HepG2 (cell line): ENCODE measurements around the gene SPATA25. TPM values are rescaled to one million over a fixed set of nuclear protein-coding genes. Genes with fewer than 3 reads are reported as not detected.

Experiments used
- GATAD2A ChIP-seq: IDR thresholded peaks from 2 replicates; pipeline ENCODE4 v1.6.1; 2016
- MBD4 ChIP-seq: IDR thresholded peaks from 2 replicates; pipeline ENCODE4 v1.6.1; 2012; ENCODE audit warnings: low read length, inconsistent platforms, borderline replicate concordance
- NCOA2 ChIP-seq: sonication (generic); formaldehyde crosslinking; IDR thresholded peaks from 2 replicates; pipeline ENCODE4 v1.8.0; 2022; ENCODE audit warnings: inconsistent platforms
- PAWR ChIP-seq: sonication (generic); formaldehyde crosslinking; IDR thresholded peaks from 2 replicates; pipeline ENCODE4 v1.4.0; 2020; ENCODE audit warnings: missing genetic modification reagents, mild to moderate bottlenecking, borderline replicate concordance
- TEAD2 ChIP-seq: sonication (generic); formaldehyde crosslinking; IDR thresholded peaks from 2 replicates; pipeline ENCODE4 v1.9.0; 2021; ENCODE audit warnings: missing genetic modification reagents
- ZNF3 ChIP-seq: IDR thresholded peaks from 2 replicates; pipeline ENCODE4 v1.7.0; 2017; ENCODE audit warnings: inconsistent platforms
- ZNF451 ChIP-seq: sonication (generic); formaldehyde crosslinking; IDR thresholded peaks from 2 replicates; pipeline ENCODE4 v1.5.0; 2020; ENCODE audit warnings: mild to moderate bottlenecking, missing genetic modification reagents
- ZNF7 ChIP-seq: IDR thresholded peaks from 2 replicates; pipeline ENCODE4 v1.6.1; 2016; ENCODE audit warnings: missing biosample characterization, missing genetic modification reagents
- ZNF766 ChIP-seq: sonication (generic); formaldehyde crosslinking; IDR thresholded peaks from 2 replicates; pipeline ENCODE4 v1.5.0; 2020; ENCODE audit warnings: missing genetic modification reagents, borderline replicate concordance
- polyA plus RNA-seq, 8 experiments: library from polyadenylated mRNA; depleted of rRNA in 3 of 8; stranded (reverse) in 7 of 8; unstranded in 1 of 8; fragments of >200 nt; fragmentation: Illumina TruSeq in 4 of 8; extraction: Trizol in 4 of 8; gene quantifications; 2 replicates each; pipeline versions ENCODE4 v1.2.1 to v1.2.3, GENCODE V29; 2011 to 2016; ENCODE audit warnings: low read depth in 4 of 8, missing spikeins in 1 of 8, mixed read lengths in 1 of 8; ENCODE audit not compliant: insufficient read depth in 1 of 8
- total RNA-seq, 5 experiments: library from RNA; depleted of rRNA; stranded (reverse); fragments of >200 nt; fragmentation: Illumina TruSeq; extraction: Trizol; gene quantifications; 2 replicates each; pipeline ENCODE4 v1.2.3, GENCODE V29; 2016; ENCODE audit warnings: low read depth in 1 of 5
- TF ChIP-seq, protein P1 (sequence below): sonication (generic); formaldehyde crosslinking; IDR thresholded peaks from 2 replicates; pipeline ENCODE4 v1.9.0; 2021; ENCODE audit warnings: mild to moderate bottlenecking, missing genetic modification reagents
- TF ChIP-seq, protein P2 (sequence below): sonication (generic); formaldehyde crosslinking; IDR thresholded peaks from 2 replicates; pipeline ENCODE4 v1.5.1; 2020; ENCODE audit warnings: mild to moderate bottlenecking, missing genetic modification reagents, borderline replicate concordance
- TF ChIP-seq, protein P3 (sequence below): sonication (generic); formaldehyde crosslinking; IDR thresholded peaks from 2 replicates; pipeline ENCODE4 v1.4.0; 2020; ENCODE audit warnings: missing genetic modification reagents, borderline replicate concordance
- TF ChIP-seq, protein P4 (sequence below): sonication (generic); formaldehyde crosslinking; IDR thresholded peaks from 2 replicates; pipeline ENCODE4 v1.4.0; 2020; ENCODE audit warnings: mild to moderate bottlenecking, missing genetic modification reagents, borderline replicate concordance

Gene SPATA25
- total and polyA plus RNA-seq, 2 of the 13 experiments (the other 11 are each of a cell fraction or from before 2014, with no cell fraction given) = 4.8 to 7.6 TPM

DNA sequence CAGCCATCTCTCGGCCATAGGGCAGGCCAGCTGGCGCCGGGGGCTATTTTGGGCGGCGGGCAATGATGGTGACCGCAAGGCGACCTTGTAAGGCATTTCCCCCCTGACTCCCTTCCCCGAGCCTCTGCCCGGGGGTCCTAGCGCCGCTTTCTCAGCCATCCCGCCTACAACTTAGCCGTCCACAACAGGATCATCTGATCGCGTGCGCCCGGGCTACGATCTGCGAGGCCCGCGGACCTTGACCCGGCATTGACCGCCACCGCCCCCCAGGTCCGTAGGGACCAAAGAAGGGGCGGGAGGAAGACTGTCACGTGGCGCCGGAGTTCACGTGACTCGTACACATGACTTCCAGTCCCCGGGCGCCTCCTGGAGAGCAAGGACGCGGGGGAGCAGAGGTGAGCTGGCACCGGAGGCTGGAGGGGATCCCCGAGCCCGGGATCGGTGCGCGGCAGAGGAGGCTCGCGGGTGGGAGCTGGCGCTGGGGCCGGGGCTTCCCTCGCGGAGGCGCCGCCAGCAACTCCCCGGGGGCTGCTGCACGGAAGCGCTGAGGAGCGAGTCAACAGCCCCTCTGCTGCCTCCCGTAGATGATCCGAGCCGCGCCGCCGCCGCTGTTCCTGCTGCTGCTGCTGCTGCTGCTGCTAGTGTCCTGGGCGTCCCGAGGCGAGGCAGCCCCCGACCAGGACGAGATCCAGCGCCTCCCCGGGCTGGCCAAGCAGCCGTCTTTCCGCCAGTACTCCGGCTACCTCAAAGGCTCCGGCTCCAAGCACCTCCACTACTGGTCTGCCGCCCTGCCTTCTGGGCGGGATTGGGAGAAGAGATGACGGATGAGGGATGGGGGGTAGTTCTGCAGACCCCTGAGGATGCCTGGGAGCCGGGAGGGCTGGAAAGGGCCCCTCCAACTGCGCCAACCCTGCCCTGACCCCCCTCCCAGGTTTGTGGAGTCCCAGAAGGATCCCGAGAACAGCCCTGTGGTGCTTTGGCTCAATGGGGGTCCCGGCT, 3.9 kb upstream of the SPATA25 start, which contains the start of the genes CTSA and NEURL2 (continued):
- TF ChIP-seq, protein P1, sequence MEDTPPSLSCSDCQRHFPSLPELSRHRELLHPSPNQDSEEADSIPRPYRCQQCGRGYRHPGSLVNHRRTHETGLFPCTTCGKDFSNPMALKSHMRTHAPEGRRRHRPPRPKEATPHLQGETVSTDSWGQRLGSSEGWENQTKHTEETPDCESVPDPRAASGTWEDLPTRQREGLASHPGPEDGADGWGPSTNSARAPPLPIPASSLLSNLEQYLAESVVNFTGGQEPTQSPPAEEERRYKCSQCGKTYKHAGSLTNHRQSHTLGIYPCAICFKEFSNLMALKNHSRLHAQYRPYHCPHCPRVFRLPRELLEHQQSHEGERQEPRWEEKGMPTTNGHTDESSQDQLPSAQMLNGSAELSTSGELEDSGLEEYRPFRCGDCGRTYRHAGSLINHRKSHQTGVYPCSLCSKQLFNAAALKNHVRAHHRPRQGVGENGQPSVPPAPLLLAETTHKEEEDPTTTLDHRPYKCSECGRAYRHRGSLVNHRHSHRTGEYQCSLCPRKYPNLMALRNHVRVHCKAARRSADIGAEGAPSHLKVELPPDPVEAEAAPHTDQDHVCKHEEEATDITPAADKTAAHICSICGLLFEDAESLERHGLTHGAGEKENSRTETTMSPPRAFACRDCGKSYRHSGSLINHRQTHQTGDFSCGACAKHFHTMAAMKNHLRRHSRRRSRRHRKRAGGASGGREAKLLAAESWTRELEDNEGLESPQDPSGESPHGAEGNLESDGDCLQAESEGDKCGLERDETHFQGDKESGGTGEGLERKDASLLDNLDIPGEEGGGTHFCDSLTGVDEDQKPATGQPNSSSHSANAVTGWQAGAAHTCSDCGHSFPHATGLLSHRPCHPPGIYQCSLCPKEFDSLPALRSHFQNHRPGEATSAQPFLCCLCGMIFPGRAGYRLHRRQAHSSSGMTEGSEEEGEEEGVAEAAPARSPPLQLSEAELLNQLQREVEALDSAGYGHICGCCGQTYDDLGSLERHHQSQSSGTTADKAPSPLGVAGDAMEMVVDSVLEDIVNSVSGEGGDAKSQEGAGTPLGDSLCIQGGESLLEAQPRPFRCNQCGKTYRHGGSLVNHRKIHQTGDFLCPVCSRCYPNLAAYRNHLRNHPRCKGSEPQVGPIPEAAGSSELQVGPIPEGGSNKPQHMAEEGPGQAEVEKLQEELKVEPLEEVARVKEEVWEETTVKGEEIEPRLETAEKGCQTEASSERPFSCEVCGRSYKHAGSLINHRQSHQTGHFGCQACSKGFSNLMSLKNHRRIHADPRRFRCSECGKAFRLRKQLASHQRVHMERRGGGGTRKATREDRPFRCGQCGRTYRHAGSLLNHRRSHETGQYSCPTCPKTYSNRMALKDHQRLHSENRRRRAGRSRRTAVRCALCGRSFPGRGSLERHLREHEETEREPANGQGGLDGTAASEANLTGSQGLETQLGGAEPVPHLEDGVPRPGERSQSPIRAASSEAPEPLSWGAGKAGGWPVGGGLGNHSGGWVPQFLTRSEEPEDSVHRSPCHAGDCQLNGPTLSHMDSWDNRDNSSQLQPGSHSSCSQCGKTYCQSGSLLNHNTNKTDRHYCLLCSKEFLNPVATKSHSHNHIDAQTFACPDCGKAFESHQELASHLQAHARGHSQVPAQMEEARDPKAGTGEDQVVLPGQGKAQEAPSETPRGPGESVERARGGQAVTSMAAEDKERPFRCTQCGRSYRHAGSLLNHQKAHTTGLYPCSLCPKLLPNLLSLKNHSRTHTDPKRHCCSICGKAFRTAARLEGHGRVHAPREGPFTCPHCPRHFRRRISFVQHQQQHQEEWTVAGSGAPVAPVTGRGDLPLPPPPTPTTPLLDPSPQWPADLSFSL = peak; percentile 68; the same call in 1 of the 2 replicates
- peak; percentile 100 for TF ChIP-seq ZNF451 (CRISPR knock-in tag)
- peak; percentile 97 for TF ChIP-seq GATAD2A (CRISPR knock-in tag)
- TF ChIP-seq, protein P2, sequence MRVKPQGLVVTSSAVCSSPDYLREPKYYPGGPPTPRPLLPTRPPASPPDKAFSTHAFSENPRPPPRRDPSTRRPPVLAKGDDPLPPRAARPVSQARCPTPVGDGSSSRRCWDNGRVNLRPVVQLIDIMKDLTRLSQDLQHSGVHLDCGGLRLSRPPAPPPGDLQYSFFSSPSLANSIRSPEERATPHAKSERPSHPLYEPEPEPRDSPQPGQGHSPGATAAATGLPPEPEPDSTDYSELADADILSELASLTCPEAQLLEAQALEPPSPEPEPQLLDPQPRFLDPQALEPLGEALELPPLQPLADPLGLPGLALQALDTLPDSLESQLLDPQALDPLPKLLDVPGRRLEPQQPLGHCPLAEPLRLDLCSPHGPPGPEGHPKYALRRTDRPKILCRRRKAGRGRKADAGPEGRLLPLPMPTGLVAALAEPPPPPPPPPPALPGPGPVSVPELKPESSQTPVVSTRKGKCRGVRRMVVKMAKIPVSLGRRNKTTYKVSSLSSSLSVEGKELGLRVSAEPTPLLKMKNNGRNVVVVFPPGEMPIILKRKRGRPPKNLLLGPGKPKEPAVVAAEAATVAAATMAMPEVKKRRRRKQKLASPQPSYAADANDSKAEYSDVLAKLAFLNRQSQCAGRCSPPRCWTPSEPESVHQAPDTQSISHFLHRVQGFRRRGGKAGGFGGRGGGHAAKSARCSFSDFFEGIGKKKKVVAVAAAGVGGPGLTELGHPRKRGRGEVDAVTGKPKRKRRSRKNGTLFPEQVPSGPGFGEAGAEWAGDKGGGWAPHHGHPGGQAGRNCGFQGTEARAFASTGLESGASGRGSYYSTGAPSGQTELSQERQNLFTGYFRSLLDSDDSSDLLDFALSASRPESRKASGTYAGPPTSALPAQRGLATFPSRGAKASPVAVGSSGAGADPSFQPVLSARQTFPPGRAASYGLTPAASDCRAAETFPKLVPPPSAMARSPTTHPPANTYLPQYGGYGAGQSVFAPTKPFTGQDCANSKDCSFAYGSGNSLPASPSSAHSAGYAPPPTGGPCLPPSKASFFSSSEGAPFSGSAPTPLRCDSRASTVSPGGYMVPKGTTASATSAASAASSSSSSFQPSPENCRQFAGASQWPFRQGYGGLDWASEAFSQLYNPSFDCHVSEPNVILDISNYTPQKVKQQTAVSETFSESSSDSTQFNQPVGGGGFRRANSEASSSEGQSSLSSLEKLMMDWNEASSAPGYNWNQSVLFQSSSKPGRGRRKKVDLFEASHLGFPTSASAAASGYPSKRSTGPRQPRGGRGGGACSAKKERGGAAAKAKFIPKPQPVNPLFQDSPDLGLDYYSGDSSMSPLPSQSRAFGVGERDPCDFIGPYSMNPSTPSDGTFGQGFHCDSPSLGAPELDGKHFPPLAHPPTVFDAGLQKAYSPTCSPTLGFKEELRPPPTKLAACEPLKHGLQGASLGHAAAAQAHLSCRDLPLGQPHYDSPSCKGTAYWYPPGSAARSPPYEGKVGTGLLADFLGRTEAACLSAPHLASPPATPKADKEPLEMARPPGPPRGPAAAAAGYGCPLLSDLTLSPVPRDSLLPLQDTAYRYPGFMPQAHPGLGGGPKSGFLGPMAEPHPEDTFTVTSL = peak; percentile 66
- TF ChIP-seq MBD4 = no peak
- TF ChIP-seq ZNF3 (CRISPR knock-in tag) = no peak
- TF ChIP-seq TEAD2 (CRISPR knock-in tag) = peak; percentile 89; the same call in 1 of the 2 replicates
- no peak; the same call in 1 of the 2 replicates for TF ChIP-seq ZNF7 (CRISPR knock-in tag)
- TF ChIP-seq, protein P3, sequence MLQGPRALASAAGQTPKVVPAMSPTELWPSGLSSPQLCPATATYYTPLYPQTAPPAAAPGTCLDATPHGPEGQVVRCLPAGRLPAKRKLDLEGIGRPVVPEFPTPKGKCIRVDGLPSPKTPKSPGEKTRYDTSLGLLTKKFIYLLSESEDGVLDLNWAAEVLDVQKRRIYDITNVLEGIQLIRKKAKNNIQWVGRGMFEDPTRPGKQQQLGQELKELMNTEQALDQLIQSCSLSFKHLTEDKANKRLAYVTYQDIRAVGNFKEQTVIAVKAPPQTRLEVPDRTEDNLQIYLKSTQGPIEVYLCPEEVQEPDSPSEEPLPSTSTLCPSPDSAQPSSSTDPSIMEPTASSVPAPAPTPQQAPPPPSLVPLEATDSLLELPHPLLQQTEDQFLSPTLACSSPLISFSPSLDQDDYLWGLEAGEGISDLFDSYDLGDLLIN (CRISPR knock-in tag) = peak; percentile 98; the same call in 1 of the 2 replicates
- peak; percentile 99 for TF ChIP-seq ZNF766 (CRISPR knock-in tag)
- peak; percentile 95 for TF ChIP-seq NCOA2 (CRISPR knock-in tag)
- TF ChIP-seq PAWR (CRISPR knock-in tag) = peak; percentile 92; the same call in 1 of the 2 replicates
- TF ChIP-seq, protein P4, sequence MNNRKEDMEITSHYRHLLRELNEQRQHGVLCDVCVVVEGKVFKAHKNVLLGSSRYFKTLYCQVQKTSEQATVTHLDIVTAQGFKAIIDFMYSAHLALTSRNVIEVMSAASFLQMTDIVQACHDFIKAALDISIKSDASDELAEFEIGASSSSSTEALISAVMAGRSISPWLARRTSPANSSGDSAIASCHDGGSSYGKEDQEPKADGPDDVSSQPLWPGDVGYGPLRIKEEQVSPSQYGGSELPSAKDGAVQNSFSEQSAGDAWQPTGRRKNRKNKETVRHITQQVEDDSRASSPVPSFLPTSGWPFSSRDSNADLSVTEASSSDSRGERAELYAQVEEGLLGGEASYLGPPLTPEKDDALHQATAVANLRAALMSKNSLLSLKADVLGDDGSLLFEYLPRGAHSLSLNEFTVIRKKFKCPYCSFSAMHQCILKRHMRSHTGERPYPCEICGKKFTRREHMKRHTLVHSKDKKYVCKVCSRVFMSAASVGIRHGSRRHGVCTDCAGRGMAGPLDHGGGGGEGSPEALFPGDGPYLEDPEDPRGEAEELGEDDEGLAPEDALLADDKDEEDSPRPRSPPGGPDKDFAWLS (CRISPR knock-in tag) = peak; percentile 98
